Thyroid gland (tissue), 4 donors: ENCODE results near the gene RPGR.

Source experiments
- POLR2A ChIP-seq, 2 donors: fragments of 450-650 bp; IDR thresholded peaks; one replicate each; pipeline ENCODE4 v1.6.1; 2017; ENCODE audit warnings: antibody characterized with exemption in 2 of 2, mild to moderate bottlenecking in 2 of 2, moderate library complexity in 1 of 2
- TF ChIP-seq, protein P1 (sequence below), 6 experiments: fragments of 200-600 bp in 3 of 6; fragments of 450-650 bp in 3 of 6; sonication (generic) in 3 of 6; IDR thresholded peaks; one replicate each; pipeline ENCODE4 v1.5.1; 2016 to 2019; ENCODE audit warnings: antibody characterized with exemption in 6 of 6, mild to moderate bottlenecking in 2 of 6, inconsistent platforms in 1 of 6, moderate library complexity in 1 of 6

DNA sequence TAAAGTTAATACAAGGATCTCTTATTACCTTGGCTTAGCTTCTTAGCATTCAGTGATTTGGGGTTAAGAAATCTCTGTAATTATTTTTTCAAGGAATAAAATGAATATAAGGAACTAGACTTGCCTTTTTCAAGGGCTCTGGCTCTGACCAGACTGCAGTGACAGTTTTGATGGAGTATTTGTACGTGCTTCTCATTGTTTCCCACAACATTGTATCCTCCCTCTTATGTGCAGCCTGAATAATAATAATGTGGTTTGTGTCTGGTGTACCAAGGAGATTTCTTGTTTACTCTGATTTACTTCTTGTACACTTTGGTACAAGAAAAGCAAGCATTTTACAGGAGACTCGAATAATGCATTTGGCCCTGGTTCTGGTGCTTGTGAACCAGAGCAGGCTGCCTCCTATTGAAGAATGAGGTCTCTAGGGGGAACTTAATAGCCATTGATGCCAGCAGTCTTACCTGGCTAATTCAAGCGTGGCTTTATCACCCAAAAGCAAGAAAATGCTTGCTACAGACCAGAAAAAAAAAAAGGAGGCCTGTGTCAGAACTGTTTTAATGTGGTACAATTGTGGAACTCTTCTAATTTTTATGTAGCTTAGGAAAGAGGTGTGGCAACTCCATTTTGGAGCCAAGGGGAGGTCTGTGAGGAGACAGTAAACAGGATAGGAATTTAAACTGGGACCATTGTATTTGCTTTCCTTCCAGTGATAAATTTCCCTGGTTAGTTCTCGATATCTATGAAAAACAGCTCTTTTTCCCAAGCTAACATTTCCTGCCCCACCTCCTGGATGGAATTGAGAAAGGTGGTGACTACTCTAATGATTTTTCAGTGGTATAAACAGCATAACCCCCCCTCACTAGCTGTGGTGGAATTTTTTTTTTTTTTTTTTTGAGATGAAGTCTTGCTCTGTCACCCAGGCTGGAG is 30.7 kb upstream of the RPGR start:
- TF ChIP-seq POLR2A (IDR thresholded peaks at IDR 0.05), result no peak
- TF ChIP-seq, protein P1, sequence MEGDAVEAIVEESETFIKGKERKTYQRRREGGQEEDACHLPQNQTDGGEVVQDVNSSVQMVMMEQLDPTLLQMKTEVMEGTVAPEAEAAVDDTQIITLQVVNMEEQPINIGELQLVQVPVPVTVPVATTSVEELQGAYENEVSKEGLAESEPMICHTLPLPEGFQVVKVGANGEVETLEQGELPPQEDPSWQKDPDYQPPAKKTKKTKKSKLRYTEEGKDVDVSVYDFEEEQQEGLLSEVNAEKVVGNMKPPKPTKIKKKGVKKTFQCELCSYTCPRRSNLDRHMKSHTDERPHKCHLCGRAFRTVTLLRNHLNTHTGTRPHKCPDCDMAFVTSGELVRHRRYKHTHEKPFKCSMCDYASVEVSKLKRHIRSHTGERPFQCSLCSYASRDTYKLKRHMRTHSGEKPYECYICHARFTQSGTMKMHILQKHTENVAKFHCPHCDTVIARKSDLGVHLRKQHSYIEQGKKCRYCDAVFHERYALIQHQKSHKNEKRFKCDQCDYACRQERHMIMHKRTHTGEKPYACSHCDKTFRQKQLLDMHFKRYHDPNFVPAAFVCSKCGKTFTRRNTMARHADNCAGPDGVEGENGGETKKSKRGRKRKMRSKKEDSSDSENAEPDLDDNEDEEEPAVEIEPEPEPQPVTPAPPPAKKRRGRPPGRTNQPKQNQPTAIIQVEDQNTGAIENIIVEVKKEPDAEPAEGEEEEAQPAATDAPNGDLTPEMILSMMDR (IDR thresholded peaks at IDR 0.05), result no peak
